Smooth muscle cell (in vitro differentiated cells): Measurements from ENCODE around the gene PTGS1. TPM values are rescaled to one million over a fixed set of nuclear protein-coding genes. Genes with fewer than 3 reads are reported as not detected.

Experiments
- DNase-seq: peaks from one replicate; lab custom pipeline; 2025; ENCODE audit not compliant: unreplicated experiment; lab: John Stamatoyannopoulos, UW
- H2AFZ ChIP-seq: fragments of 200-600 bp; sonication (generic); 2 replicates; pipeline ENCODE4 v1.6.0; 2016; ENCODE audit warnings: antibody characterized with exemption, low read depth, mild to moderate bottlenecking
- H3F3A ChIP-seq: fragments of 200-600 bp; sonication (generic); 2 replicates; pipeline ENCODE4 v1.6.0; 2017; ENCODE audit warnings: antibody characterized with exemption, low read depth
- H3K27ac ChIP-seq: fragments of 200-600 bp; sonication (generic); 2 replicates; pipeline ENCODE4 v1.5.1; 2016; ENCODE audit warnings: low read depth, mild to moderate bottlenecking
- H3K27me3 ChIP-seq: fragments of 200-600 bp; sonication (generic); 2 replicates; pipeline ENCODE4 v1.6.1; 2016; ENCODE audit warnings: low read depth, mild to moderate bottlenecking
- H3K36me3 ChIP-seq: fragments of 200-600 bp; sonication (generic); 2 replicates; pipeline ENCODE4 v1.5.1; 2016; ENCODE audit warnings: low read depth
- H3K4me1 ChIP-seq: fragments of 200-600 bp; sonication (generic); 2 replicates; pipeline ENCODE4 v1.5.1; 2016; ENCODE audit warnings: low read depth
- H3K4me2 ChIP-seq: fragments of 200-600 bp; sonication (generic); 2 replicates; pipeline ENCODE4 v1.6.0; 2016; ENCODE audit warnings: mild to moderate bottlenecking
- H3K4me3 ChIP-seq: fragments of 200-600 bp; sonication (generic); 2 replicates; pipeline ENCODE4 v1.5.1; 2016; ENCODE audit warnings: mild to moderate bottlenecking
- H3K79me2 ChIP-seq: fragments of 200-600 bp; sonication (generic); 2 replicates; pipeline ENCODE4 v1.6.0; 2016; ENCODE audit warnings: low read depth, mild to moderate bottlenecking
- H3K9ac ChIP-seq: fragments of 200-600 bp; sonication (generic); 2 replicates; pipeline ENCODE4 v1.6.0; 2016; ENCODE audit warnings: low read depth
- H3K9me3 ChIP-seq: fragments of 200-600 bp; sonication (generic); replicated peaks from 2 replicates; pipeline ENCODE4 v1.5.1; 2016; ENCODE audit warnings: low read depth
- H4K20me1 ChIP-seq: fragments of 200-600 bp; sonication (generic); 2 replicates; pipeline ENCODE4 v1.6.0; 2016; ENCODE audit warnings: low read depth
- WGBS: methylation state at CpG from one replicate; pipeline ENCODE4 v1.1.7; 2016; ENCODE audit warnings: low lambda C conversion rate; 5-methylcytosine and 5-hydroxymethylcytosine counted together
- polyA plus RNA-seq: library from polyadenylated mRNA; unstranded; fragments of >200 nt; fragmentation: Nextera tagmentation; extraction: Ambion mirVana; gene quantifications from 2 replicates; pipeline ENCODE4 v1.2.1, GENCODE V29; 2016
- total RNA-seq: library from RNA; depleted of rRNA; stranded (reverse); fragments of >200 nt; gene quantifications from 2 replicates; pipeline ENCODE4 v1.2.3, GENCODE V29; 2014
- TF ChIP-seq, protein P1 (sequence below): fragments of 200-600 bp; sonication (generic); IDR thresholded peaks from 2 replicates; pipeline ENCODE4 v1.5.1; 2017; ENCODE audit warnings: borderline replicate concordance, mild to moderate bottlenecking, antibody characterized with exemption; ENCODE audit not compliant: insufficient read depth, poor library complexity, severe bottlenecking

PTGS1 gene
- total and polyA plus RNA-seq, 2 experiments from 2014 or later, result 0.06 to 2.3 TPM

DNA sequence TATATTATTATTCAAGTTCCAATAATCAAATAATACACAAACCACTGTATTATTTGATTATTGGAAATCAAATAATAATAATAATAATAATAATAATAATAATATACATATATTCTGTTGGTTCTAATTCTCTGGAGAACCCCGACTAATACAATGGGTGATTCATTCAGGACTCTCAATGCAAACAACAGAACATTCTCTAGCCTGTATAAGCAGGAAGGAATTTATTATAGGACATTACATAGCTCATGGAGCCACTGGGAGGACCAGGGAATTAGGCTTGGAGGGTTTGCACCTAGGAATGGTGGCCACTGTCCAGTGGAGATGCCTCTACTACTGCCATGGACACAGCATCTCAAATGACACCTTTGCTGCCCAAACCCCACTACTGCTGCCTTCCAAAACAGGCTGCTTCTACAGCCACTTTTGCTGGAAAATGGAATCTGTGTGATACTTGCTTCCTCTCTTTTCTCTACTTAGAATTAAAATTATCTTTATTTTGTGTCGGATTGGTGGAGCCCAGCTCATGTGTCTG lies 25.9 kb downstream of the PTGS1 start:
- 83% methylated on average over 2 of the region's 2 CpGs for WGBS
- no peak overlapping the region for H2AFZ ChIP-seq
- no peak overlapping the region for H3K9ac ChIP-seq
- H3K27me3 ChIP-seq, result no peaks in the 10 kb centered on the region
- H3K27ac ChIP-seq, result no peak overlapping the region
- no peak for DNase-seq
- H3F3A ChIP-seq, result no peaks in the 10 kb centered on the region
- no peak overlapping the region for H3K4me2 ChIP-seq
- TF ChIP-seq, protein P1, sequence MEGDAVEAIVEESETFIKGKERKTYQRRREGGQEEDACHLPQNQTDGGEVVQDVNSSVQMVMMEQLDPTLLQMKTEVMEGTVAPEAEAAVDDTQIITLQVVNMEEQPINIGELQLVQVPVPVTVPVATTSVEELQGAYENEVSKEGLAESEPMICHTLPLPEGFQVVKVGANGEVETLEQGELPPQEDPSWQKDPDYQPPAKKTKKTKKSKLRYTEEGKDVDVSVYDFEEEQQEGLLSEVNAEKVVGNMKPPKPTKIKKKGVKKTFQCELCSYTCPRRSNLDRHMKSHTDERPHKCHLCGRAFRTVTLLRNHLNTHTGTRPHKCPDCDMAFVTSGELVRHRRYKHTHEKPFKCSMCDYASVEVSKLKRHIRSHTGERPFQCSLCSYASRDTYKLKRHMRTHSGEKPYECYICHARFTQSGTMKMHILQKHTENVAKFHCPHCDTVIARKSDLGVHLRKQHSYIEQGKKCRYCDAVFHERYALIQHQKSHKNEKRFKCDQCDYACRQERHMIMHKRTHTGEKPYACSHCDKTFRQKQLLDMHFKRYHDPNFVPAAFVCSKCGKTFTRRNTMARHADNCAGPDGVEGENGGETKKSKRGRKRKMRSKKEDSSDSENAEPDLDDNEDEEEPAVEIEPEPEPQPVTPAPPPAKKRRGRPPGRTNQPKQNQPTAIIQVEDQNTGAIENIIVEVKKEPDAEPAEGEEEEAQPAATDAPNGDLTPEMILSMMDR, result no peak
- no peaks in the 10 kb centered on the region for H3K9me3 ChIP-seq
- no peaks in the 10 kb centered on the region for H3K79me2 ChIP-seq
- H4K20me1 ChIP-seq, result no peaks in the 10 kb centered on the region
- no peaks in the 10 kb centered on the region for H3K4me1 ChIP-seq
- H3K4me3 ChIP-seq, result no peak overlapping the region
- H3K36me3 ChIP-seq, result no peaks in the 10 kb centered on the region

DNA sequence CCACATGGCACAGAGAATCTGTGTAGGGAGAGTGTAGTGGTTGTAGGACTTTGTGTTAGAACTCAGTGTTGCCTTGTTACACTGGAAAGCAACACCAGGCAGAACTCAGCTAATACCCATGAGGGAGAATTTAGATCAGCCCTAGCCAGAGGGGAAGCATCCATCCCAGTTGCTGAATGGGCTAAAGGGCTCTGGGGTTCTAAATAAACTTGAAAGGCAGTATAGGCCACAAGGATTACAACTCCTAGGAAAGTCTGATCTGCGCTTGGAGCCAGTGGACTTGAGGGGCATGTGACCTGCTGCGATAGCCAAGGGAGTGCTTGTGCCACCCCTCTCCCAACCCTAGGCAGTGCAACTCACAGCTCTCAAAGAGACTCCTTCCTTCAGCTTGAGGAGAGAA lies 26.9 kb downstream of the PTGS1 start:
- H3K4me3 ChIP-seq, result no peak overlapping the region
- no peaks in the 10 kb centered on the region for H3F3A ChIP-seq
- no peak overlapping the region for H3K27ac ChIP-seq
- TF ChIP-seq, protein P1, result no peak
- no peaks in the 10 kb centered on the region for H3K36me3 ChIP-seq
- H2AFZ ChIP-seq, result no peak overlapping the region
- no peaks in the 10 kb centered on the region for H3K4me1 ChIP-seq
- H3K79me2 ChIP-seq, result no peaks in the 10 kb centered on the region
- H3K27me3 ChIP-seq, result no peaks in the 10 kb centered on the region
- no peak overlapping the region for H3K9ac ChIP-seq
- WGBS, result 94% methylated on average over 2 of the region's 2 CpGs
- DNase-seq, result no peak
- no peaks in the 10 kb centered on the region for H3K9me3 ChIP-seq
- H4K20me1 ChIP-seq, result no peaks in the 10 kb centered on the region
- H3K4me2 ChIP-seq, result no peak overlapping the region

DNA sequence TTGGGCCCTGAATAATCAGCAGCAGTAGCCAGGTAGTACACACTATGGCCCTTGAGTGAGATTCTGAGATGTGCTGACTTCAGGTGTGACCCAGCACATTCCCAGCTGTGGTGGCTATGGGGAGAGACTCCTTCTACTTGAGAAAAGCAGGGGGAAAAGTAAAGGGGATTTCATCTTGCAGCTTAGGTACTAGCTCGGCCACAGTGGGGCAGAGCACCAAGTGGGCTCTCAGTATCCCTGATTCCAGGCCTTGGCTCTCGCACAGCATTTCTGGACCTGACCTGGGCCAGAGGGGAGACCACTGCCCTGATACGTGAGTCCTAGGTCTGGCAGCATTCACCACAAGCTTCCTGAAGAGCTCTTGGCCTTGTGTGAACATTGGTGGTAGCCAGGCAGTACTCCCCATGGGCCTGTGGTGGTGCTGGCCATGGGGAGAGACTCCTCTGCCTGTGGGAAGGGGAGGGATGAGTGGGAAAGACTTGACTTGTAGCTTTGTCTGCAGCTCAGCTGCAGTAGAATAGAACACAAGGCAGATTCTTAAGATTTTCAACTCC lies 27.6 kb downstream of the PTGS1 start:
- no peaks in the 10 kb centered on the region for H3K4me1 ChIP-seq
- H3F3A ChIP-seq, result no peaks in the 10 kb centered on the region
- H3K36me3 ChIP-seq, result no peaks in the 10 kb centered on the region
- H3K4me3 ChIP-seq, result no peak overlapping the region
- H3K27ac ChIP-seq, result no peak overlapping the region
- no peaks in the 10 kb centered on the region for H3K9me3 ChIP-seq
- DNase-seq, result no peak
- no peak overlapping the region for H3K4me2 ChIP-seq
- TF ChIP-seq, protein P1, result no peak
- H3K27me3 ChIP-seq, result no peaks in the 10 kb centered on the region
- H3K9ac ChIP-seq, result no peak overlapping the region
- H2AFZ ChIP-seq, result no peak overlapping the region
- 81% methylated on average over 3 of the region's 3 CpGs for WGBS
- H4K20me1 ChIP-seq, result no peaks in the 10 kb centered on the region
- no peaks in the 10 kb centered on the region for H3K79me2 ChIP-seq

DNA sequence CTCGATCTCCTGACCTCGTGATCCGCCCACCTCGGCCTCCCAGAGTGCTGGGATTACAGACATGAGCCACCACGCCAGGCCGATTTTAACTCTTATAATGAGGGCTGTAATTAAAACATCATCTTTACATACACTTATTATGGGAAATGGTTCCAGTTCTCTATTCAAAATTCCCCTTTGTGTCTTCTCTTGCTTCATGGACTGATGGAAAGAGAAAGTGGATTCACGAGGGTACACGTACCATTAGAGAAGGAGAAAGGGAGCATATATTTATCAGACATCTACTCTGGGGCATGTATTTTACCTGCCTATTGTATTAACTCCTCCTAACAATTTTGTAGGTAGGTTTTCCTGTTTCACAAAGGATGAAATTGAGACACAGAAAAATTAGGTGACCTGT lies 31.1 kb downstream of the PTGS1 start:
- H3K9ac ChIP-seq, result peak overlapping the region; percentile 19

More for the DNA sequence above, 31.1 kb downstream of the PTGS1 start:
- no peak overlapping the region for H3K4me3 ChIP-seq
- H3K36me3 ChIP-seq, result no peaks in the 10 kb centered on the region
- H2AFZ ChIP-seq, result no peak overlapping the region
- H3K9me3 ChIP-seq, result no peaks in the 10 kb centered on the region
- H3K4me1 ChIP-seq, result no peaks in the 10 kb centered on the region
- 91% methylated on average over 8 of the region's 8 CpGs for WGBS
- no peaks in the 10 kb centered on the region for H3K79me2 ChIP-seq
- no peak for DNase-seq
- H3F3A ChIP-seq, result no peaks in the 10 kb centered on the region
- H4K20me1 ChIP-seq, result no peaks in the 10 kb centered on the region
- H3K27ac ChIP-seq, result peak overlapping the region; percentile 43
- no peaks in the 10 kb centered on the region for H3K27me3 ChIP-seq
- H3K4me2 ChIP-seq, result no peak overlapping the region
- TF ChIP-seq, protein P1, result no peak
